Measurements from ENCODE around the gene FHIT.

The FHIT gene

GRCh38 chr3:60759439-60759838 is 491.8 kb downstream of the FHIT start:
- no peak for DNase-seq (ENCODE audit: low spot score)

- no peak for DNase-seq (ENCODE audit: low spot score)
Measured at GRCh38 chr3:60758831-60759230, 492.4 kb downstream of the FHIT start.

GRCh38 chr3:60758171-60758570 is 493.1 kb downstream of the FHIT start:
- no peak for DNase-seq (ENCODE audit: low spot score)

GRCh38 chr3:60757724-60758123 is 493.5 kb downstream of the FHIT start:
- no peak for DNase-seq (ENCODE audit: low spot score)

GRCh38 chr3:60756241-60757030 is 494.8 kb downstream of the FHIT start:
- DNase-seq (ENCODE audit: low spot score), result no peak

- no peak for DNase-seq (ENCODE audit: low spot score)
Measured at GRCh38 chr3:60755094-60755493, 496.2 kb downstream of the FHIT start.

- DNase-seq (ENCODE audit: low spot score), result no peak
Measured at GRCh38 chr3:60754617-60755016, 496.6 kb downstream of the FHIT start.

GRCh38 chr3:60752809-60753208 is 498.4 kb downstream of the FHIT start:
- no peak for DNase-seq (ENCODE audit: low spot score)

GRCh38 chr3:60746695-60747416 is 504.4 kb downstream of the FHIT start:
- no peak for DNase-seq (ENCODE audit: low spot score)

- DNase-seq (ENCODE audit: low spot score), result no peak
Measured at GRCh38 chr3:60746043-60746638, 505.1 kb downstream of the FHIT start.

- no peak for DNase-seq (ENCODE audit: low spot score)
Measured at GRCh38 chr3:60743631-60744164, 507.6 kb downstream of the FHIT start.

- no peak for DNase-seq (ENCODE audit: low spot score)
Measured at GRCh38 chr3:60742606-60743145, 508.6 kb downstream of the FHIT start.

- no peak for DNase-seq (ENCODE audit: low spot score)
Measured at GRCh38 chr3:60737633-60738399, 513.4 kb downstream of the FHIT start.

- DNase-seq (ENCODE audit: low spot score), result no peak
Measured at GRCh38 chr3:60730371-60730770, 520.9 kb downstream of the FHIT start.

- DNase-seq (ENCODE audit: low spot score), result no peak
Measured at GRCh38 chr3:60729056-60729455, 522.2 kb downstream of the FHIT start.

- DNase-seq (ENCODE audit: low spot score), result no peak
Measured at GRCh38 chr3:60728006-60728405, 523.2 kb downstream of the FHIT start.

GRCh38 chr3:60720736-60721135 is 530.5 kb downstream of the FHIT start:
- DNase-seq (ENCODE audit: low spot score), result no peak

- DNase-seq (ENCODE audit: low spot score), result no peak
Measured at GRCh38 chr3:60716573-60716972, 534.7 kb downstream of the FHIT start.

GRCh38 chr3:60708191-60708975 is 542.9 kb downstream of the FHIT start:
- DNase-seq (ENCODE audit: low spot score), result no peak

- DNase-seq (ENCODE audit: low spot score), result no peak
Measured at GRCh38 chr3:60707452-60708020, 543.7 kb downstream of the FHIT start.
